Subcutaneous preadipocyte (primary cell): ENCODE data around the gene PRELID2. TPM values are rescaled to one million over a fixed set of nuclear protein-coding genes. Genes with fewer than 3 reads are reported as not detected.

Experiments
- total RNA-seq: library from RNA; depleted of rRNA; stranded (reverse); fragments of >200 nt; gene quantifications from 2 replicates; pipeline ENCODE4 v1.2.3, GENCODE V29; 2012

The PRELID2 gene
- 8.8 and 18.4 TPM in 2 replicates for total RNA-seq

DNA sequence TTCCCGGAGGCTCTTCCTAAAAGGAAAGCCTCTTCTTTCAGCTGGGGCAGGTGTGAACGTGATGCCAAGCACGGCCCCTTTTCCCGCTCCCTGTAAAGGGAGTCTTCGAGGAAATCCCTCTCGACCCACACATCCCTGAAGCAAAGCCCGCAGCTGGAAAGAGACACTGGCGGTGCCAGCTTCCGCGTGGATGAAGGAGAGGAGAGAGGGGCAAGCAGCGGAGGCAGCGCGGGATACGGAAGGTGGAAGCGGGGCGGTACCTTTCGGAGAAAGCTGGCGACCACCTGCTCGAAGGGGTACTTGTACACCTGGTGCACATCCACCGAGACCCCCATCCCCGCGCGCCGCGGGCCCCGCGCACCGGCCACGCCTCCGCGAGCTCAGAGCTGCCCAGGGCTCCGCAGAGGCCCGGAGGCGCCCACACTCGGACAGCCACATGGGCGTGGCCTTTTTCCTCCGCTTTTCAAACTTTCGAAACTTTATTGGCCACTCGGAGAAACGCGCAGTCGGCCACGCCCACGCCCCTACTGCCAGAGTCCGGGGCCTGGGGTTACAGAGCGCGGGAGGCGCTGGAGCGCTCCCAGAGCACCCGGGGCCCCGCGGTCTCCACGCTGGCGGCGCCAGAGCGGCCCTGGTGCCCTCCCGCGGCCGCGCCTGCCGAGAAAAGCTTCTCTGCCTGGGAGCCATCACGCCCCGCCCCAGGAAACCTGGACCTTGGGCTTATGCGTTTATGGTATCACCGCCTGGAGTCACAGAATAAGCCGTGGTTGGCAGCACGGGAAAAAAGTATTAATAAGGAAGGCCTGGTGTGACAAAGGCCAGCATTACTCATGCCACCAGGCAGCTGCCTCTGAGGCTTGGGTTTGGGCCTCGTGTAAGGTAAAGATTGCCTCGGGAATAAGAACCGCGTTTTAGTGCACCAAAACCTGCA, at the start of gene PRELID2:
PRELID2 (minus strand) TSS at position 426 of the 931 bp plus-strand sequence; CDS start at position 335, 91 bp downstream.

DNA sequence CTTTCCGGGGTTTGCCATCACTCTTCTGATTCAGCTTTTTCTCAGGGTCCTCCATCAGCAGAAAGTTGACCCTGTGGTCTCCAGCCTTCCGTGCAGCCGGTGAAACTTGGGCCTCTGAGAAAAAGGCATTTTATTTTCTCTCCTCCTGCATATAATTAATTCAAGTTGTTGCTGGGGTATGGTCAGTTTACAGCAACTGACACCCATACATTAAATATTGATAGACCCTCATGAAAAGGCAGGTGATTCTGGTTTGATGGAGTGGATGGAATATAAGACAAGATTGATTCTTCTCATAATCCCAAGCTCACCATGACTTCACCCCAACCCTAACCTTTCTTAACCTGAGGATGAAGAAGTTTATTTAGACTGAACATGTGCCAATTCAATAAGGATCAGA, 37.8 kb upstream of the PRELID2 start, which contains the start of gene GRXCR2:
GRXCR2 (minus strand) TSS at position 101 of the 400 bp plus-strand sequence; CDS start at position 55, 46 bp downstream.

Other genes starting within 250 kb of the PRELID2 start
- not detected in 2 replicates for gene GRXCR2, start 37.7 kb upstream of the PRELID2 start, total RNA-seq
- 0.20 TPM in 1 of 2 replicates, not detected in the other for gene SH3RF2, start 101.2 kb upstream of the PRELID2 start, total RNA-seq